ENCODE data around the gene CCSER1. TPM values are rescaled to one million over a fixed set of nuclear protein-coding genes. Genes with fewer than 3 reads are reported as not detected.

CCSER1 gene
- total RNA-seq, 1 experiment from 2014 or later, result 5.9 TPM

GRCh38 chr4:90103991-90104390 is 23.2 kb upstream of the CCSER1 start:
- H3F3A ChIP-seq (ENCODE audit: insufficient read depth, low read depth), result no peaks in the 10 kb centered on the region
- H3K9me3 ChIP-seq (ENCODE audit: insufficient read depth, low read depth), result no peaks in the 10 kb centered on the region
- no peaks in the 10 kb centered on the region for H3K4me1 ChIP-seq (replicated peaks; ENCODE audit: insufficient read depth)
- DNase-seq, result no peak
- TF ChIP-seq EZH2 (IDR thresholded peaks at IDR 0.05; ENCODE audit: low read depth), result no peak
- TF ChIP-seq CTCF (conservative IDR thresholded peaks at IDR 0.05), result no peak
- ChIA-PET POLR2A (ENCODE audit: unreplicated experiment) (no interaction called here), CTCF (no interaction called here)
- H3K4me2 ChIP-seq, result no peak overlapping the region
- H3K36me3 ChIP-seq (ENCODE audit: low read depth), result no peaks in the 10 kb centered on the region
- H3K4me3 ChIP-seq, result no peak overlapping the region
- no TSS peak for BruUV-seq (replicated peaks)
- no peak overlapping the region for H3K27ac ChIP-seq
- H3K9me2 ChIP-seq (ENCODE audit: insufficient read depth), result no peaks in the 10 kb centered on the region
- H3K79me2 ChIP-seq (ENCODE audit: low read depth), result no peaks in the 10 kb centered on the region
- no peaks in the 10 kb centered on the region for H3K27me3 ChIP-seq (ENCODE audit: insufficient read depth, low read depth)
- H4K20me1 ChIP-seq (ENCODE audit: insufficient read depth), result no peaks in the 10 kb centered on the region
- intact Hi-C loops (cut with micrococcal nuclease; ENCODE audit: unreplicated experiment), result no loop called here
- no peak overlapping the region for H2AFZ ChIP-seq

GRCh38 chr4:90105274-90105673 is 21.9 kb upstream of the CCSER1 start:
- TF ChIP-seq CTCF (conservative IDR thresholded peaks at IDR 0.05) (no peak), EZH2 (IDR thresholded peaks at IDR 0.05; ENCODE audit: low read depth) (no peak)

GRCh38 chr4:90112715-90113114 is 14.5 kb upstream of the CCSER1 start:
- Histone ChIP-seq H4K20me1 (ENCODE audit: insufficient read depth) (no peaks in the 10 kb centered on the region), H3F3A (ENCODE audit: insufficient read depth, low read depth) (no peaks in the 10 kb centered on the region), H2AFZ (no peak overlapping the region), H3K79me2 (ENCODE audit: low read depth) (no peaks in the 10 kb centered on the region), H3K36me3 (ENCODE audit: low read depth) (no peaks in the 10 kb centered on the region), H3K9me2 (ENCODE audit: insufficient read depth) (no peaks in the 10 kb centered on the region), H3K9me3 (ENCODE audit: insufficient read depth, low read depth) (no peaks in the 10 kb centered on the region), H3K4me1 (replicated peaks; ENCODE audit: insufficient read depth) (no peaks in the 10 kb centered on the region), H3K27ac (no peak overlapping the region), H3K27me3 (ENCODE audit: insufficient read depth, low read depth) (no peaks in the 10 kb centered on the region), H3K4me3 (no peak overlapping the region), H3K4me2 (no peak overlapping the region)
- intact Hi-C loops (cut with micrococcal nuclease; ENCODE audit: unreplicated experiment), result no loop called here
- TF ChIP-seq CTCF (conservative IDR thresholded peaks at IDR 0.05), result no peak
- TF ChIP-seq EZH2 (IDR thresholded peaks at IDR 0.05; ENCODE audit: low read depth), result no peak
- BruUV-seq (replicated peaks), result no TSS peak
- POLR2A ChIA-PET (ENCODE audit: unreplicated experiment), result no interaction called here
- CTCF ChIA-PET, result no interaction called here
- DNase-seq, result no peak

More at GRCh38 chr4:90105274-90105673, 21.9 kb upstream of the CCSER1 start:
- Histone ChIP-seq H3K9me3 (ENCODE audit: insufficient read depth, low read depth) (no peaks in the 10 kb centered on the region), H2AFZ (no peak overlapping the region), H3K79me2 (ENCODE audit: low read depth) (no peaks in the 10 kb centered on the region), H3F3A (ENCODE audit: insufficient read depth, low read depth) (no peaks in the 10 kb centered on the region), H3K27me3 (ENCODE audit: insufficient read depth, low read depth) (no peaks in the 10 kb centered on the region), H3K4me3 (no peak overlapping the region), H3K9me2 (ENCODE audit: insufficient read depth) (no peaks in the 10 kb centered on the region), H3K4me2 (no peak overlapping the region), H4K20me1 (ENCODE audit: insufficient read depth) (no peaks in the 10 kb centered on the region), H3K36me3 (ENCODE audit: low read depth) (no peaks in the 10 kb centered on the region), H3K4me1 (replicated peaks; ENCODE audit: insufficient read depth) (no peaks in the 10 kb centered on the region), H3K27ac (no peak overlapping the region)
- BruUV-seq (replicated peaks), result no TSS peak
- ChIA-PET POLR2A (ENCODE audit: unreplicated experiment) (no interaction called here), CTCF (no interaction called here)
- intact Hi-C loops (cut with micrococcal nuclease; ENCODE audit: unreplicated experiment), result no loop called here
- DNase-seq, result no peak

All from PC-9 (cell line).